ENCODE data around the gene TLN1.

Gene TLN1, protein sequence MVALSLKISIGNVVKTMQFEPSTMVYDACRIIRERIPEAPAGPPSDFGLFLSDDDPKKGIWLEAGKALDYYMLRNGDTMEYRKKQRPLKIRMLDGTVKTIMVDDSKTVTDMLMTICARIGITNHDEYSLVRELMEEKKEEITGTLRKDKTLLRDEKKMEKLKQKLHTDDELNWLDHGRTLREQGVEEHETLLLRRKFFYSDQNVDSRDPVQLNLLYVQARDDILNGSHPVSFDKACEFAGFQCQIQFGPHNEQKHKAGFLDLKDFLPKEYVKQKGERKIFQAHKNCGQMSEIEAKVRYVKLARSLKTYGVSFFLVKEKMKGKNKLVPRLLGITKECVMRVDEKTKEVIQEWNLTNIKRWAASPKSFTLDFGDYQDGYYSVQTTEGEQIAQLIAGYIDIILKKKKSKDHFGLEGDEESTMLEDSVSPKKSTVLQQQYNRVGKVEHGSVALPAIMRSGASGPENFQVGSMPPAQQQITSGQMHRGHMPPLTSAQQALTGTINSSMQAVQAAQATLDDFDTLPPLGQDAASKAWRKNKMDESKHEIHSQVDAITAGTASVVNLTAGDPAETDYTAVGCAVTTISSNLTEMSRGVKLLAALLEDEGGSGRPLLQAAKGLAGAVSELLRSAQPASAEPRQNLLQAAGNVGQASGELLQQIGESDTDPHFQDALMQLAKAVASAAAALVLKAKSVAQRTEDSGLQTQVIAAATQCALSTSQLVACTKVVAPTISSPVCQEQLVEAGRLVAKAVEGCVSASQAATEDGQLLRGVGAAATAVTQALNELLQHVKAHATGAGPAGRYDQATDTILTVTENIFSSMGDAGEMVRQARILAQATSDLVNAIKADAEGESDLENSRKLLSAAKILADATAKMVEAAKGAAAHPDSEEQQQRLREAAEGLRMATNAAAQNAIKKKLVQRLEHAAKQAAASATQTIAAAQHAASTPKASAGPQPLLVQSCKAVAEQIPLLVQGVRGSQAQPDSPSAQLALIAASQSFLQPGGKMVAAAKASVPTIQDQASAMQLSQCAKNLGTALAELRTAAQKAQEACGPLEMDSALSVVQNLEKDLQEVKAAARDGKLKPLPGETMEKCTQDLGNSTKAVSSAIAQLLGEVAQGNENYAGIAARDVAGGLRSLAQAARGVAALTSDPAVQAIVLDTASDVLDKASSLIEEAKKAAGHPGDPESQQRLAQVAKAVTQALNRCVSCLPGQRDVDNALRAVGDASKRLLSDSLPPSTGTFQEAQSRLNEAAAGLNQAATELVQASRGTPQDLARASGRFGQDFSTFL (N-terminal part only)

DNA sequence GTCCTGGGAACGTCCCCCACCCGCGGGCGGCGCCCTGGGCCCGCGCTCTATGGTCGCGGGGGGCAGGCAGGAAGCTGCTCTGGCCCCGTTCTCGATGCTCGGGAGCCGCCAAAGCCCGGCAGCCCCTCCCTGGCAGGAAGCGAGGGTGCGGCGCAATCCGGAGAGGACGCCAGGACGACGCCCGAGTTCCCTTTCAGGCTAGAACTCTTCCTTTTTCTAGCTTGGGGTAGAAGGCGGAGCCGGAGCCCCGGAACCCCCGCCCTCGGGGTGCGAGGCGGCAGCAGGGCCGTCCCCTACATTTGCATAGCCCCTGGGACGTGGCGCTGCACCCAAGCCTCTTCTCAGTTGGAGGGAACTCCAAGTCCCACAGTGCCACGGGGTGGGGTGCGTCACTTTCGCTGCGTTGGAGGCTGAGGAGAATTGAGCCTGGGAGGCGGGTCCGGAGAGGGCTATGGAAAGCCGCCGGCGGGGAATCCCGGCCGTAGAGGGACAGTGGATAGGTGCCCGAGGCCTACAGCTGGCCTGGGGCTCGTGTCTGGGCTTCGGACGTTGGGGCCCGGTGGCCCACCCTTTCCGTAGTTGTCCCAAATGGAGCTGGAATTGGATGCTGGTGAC, at the start of gene TLN1, which contains the start of gene CREB3:
Gene TLN1 (minus strand): TSS at position 11 of the 615 bp plus-strand sequence. CDS start 6,501 bp downstream, outside the sequence.
Gene CREB3 (plus strand): TSS at position 482 of the 615 bp plus-strand sequence. CDS start 107 bp downstream, at position 589.
- peak; percentile 94 to 96 for DNase-seq (ENCODE audit: low read depth in 2 of 2)

DNA sequence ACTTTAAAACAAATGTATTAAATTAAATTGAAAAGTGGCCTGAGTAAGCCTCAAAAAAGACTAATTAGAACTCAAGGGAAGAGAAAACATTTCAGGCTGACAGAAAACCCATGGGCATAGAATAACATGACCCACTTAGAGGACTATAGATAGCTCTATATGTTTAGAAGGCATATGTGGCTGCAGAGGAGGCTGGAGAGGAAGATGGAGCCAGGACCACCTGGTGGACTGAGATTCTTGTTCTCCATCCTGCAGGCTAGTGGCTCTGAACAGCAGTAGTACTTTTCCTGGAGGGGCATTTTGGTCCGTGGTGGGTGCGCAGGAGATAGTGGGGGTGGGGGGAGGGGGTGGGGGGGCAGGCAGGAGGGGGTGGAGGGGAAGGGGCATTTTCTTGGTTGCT, 49.1 kb upstream of the TLN1 start:
- DNase-seq (ENCODE audit: low read depth in 2 of 2), result no peak

DNA sequence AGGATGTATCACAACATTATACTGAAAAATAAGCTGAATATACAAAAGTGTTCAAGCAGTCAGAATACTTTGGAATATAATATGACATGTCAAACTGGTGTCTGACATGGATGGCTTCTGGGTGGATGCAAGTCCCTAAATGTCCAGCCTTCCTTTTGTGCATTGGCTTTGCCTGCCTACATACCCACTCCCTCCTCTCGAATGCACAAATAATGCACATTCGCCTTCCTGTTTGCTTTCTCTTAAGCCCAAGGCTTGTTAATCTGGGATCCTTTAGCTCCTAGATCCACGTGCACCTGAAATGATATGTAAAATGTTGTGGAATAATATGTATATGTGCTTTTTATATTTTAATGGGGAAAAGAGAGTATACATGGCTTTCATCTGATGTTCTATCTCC, 46.5 kb upstream of the TLN1 start:
- DNase-seq (ENCODE audit: low read depth in 2 of 2), result no peak

DNA sequence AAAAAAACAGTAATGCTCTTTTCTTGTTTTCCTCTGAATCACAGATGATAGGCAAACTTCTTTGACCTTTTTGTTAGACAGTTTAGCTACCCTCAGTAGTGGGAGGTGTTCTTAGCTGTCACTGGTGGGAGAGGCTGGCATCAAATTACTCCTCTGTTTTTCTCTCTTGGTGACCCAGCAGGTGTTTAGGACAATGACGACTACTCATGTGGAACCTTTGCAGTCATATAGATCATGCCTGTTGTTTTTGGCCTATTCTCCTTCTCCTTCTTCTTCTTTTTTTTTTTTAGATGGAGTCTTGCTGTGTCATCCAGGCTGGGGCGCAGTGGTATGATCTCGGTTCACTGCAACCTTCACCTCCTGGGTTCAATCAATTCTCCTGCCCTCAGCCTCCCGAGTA, 44.0 kb upstream of the TLN1 start:
- no peak for DNase-seq (ENCODE audit: low read depth in 2 of 2)

DNA sequence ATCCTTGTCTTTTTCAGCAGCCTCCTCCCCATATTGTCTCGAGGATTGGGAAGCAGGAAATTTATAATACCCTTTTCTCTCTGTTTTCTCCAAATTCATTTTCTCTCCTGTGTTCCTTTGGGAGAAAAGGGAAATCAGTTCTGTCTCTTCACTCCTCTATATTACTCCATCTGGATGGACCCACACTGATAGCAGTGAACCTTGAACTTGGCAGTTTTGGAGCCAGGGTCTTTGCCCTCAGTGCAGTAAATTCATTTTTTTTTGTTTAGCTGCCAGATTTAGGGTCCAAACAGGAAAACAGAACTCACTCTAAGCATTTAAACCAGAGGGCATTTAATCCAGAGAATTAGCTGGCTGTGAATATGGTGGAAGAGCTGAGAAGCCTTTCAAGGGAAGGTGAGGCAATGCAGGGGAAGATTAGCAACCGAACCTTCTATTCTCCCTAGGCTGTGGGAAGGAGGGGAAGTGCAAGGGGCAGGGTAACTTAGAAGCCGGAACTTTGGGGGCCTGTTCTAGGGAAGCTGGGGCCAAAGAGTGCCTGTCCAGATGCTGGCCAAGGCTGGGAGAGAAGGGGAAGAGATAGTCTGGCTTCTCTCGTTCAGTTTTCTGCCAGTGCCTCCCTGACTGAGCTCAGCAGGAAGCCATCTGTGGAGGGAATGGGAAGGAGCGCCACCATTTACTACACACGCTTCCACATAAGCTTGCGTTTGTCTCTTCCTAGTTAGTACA, 43.1 kb upstream of the TLN1 start:
- no peak for DNase-seq (ENCODE audit: low read depth in 2 of 2)

DNA sequence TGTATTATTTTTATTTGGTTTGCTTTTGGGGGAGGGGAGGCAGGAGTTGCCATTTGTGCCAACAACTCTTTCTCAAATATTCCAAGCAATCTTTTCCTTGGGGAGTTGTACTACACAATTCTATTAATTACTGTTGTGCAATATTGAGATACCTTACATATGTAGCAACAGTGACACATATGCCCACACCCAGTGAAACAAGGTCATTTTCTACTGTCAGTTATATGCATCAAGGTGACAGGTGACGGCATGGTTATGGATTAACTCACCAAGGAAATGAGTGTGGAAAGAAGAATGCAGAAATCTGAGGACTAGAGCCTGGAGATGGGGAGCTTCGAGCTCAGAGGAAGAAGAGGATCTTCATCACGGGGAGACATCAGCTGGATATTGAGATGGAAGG, 39.9 kb upstream of the TLN1 start:
- DNase-seq (ENCODE audit: low read depth in 2 of 2), result no peak

DNA sequence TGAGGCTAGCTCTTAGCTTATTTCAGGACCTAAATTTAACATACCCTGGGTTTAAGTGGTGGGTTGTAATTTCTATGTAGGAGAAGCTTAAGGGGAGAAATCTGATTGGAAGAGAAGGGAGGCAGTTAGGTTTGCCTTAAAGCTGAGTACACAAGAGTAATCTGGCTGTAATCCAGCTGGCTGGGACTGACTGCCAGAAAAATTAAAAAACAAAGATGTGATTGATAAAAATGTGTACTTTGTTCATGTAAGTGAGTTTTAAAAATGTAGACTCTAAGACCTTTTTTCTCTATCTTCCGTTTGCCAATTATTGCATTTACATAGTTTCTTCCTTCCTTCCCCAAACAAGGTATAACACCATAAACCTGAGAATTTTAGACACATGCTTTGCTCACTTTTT, 39.5 kb upstream of the TLN1 start:
- DNase-seq (ENCODE audit: low read depth in 2 of 2), result no peak

DNA sequence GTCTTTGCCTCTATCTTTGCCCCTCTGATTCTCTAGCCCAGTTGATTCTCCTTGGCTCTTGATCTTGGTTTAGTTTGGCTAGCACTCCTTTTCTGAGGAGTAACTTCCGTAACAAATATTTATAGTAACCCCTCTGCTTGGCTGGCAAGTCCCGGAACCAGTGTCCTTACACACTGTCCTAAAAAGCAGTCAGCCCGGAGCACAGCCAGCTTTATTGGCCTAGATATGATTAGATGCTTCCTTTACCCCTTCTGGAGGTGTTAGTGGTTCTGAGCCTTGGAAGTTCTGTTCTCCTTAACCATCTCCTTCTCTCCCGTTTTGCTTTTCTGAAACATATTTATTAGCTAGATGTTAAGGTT, 39.1 kb upstream of the TLN1 start:
- DNase-seq (ENCODE audit: low read depth in 2 of 2), result no peak

DNA sequence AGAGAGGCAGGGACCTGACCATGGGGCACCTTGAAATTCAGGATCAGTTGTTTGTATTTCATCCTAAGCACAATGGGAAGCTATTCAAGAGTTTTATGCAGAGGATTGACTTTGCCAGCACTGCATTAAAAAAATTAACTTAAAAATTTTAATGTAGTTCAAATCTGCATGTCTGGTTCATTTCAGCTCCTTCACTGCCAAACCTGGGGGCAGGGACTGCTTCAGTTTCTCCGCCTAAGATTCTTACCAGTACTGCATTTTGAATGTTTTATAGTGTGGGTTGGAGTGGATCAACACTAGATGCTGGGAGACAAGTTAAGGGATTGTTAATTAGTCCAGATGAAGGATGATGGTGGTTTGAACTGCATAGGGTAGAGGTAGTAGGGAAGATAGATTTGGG, 37.8 kb upstream of the TLN1 start:
- no peak for DNase-seq (ENCODE audit: low read depth in 2 of 2)

DNA sequence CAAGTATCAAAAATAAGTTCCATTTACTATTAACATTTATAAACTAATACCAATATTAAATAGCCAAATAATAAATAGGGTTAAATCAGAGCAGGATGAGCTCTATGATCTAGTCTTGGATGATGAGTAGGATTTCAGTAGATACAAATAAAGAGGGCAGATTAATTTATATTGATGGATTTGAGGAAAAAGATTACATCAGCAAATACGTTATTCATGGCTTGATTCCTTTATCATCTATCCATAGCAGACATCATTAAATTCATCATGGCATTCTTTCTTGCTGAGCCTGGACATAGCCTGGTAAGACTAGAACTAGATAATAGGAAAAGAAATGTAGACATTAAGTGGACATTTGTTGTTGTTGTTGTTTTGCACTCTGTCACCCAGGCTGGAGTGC, 35.5 kb upstream of the TLN1 start:
- no peak for DNase-seq (ENCODE audit: low read depth in 2 of 2)

DNA sequence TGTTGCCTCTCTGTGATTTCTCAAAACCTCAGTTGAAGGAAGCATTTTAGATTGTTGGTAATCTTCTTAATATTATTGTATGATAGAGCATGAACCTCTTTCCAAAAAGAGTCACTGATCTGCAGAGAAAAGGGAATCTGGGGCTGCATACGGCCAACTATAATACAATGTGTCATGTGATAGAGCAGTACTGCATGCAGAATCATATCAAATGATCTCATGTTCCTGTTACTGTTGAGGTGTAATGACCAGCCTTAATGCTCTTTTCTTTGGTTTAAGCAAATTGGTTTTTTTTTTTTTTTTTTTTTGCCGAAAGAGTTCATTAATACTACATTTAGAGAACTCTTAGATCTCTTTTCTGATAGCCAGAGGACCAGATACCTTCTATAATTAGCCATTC, 35.0 kb upstream of the TLN1 start:
- DNase-seq (ENCODE audit: low read depth in 2 of 2), result no peak

DNA sequence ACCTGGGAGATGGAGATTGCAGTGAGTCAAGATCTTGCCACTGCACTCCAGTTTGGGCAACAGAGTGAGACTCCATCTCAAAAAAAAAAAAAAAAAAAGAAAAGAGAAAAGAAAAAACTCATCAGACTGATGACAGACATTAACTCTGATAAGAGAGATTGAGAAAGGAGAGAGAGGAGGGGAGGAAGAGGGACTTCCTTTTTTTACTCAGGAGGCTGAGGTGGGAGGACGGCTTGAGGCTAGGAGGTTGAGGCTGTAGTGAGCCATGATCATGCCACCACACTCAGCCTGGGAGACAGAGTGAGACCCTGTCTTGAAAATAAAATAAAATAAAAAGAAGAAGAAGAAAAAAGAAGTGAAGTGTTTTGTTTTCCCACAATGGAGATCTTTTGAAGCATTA, 31.8 kb upstream of the TLN1 start:
- no peak for DNase-seq (ENCODE audit: low read depth in 2 of 2)

DNA sequence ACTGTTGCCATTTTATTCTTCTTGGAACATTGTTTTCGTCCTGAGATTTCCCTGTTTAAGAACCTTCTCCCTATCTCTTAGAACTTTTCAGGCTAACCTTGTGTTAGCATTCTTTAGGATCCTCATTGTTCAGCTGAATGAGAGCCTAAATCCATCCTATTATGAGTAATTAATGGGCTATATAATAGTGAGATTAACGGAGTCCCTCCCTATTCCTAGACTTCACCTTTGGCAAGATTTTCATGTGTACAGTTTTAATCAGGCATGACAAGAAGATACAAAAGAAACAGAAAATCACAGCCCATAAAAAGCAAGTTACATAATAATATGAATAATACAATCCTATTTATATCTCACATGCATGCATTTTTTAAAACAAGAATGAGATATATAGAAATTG, 31.2 kb upstream of the TLN1 start:
- DNase-seq (ENCODE audit: low read depth in 2 of 2), result no peak

DNA sequence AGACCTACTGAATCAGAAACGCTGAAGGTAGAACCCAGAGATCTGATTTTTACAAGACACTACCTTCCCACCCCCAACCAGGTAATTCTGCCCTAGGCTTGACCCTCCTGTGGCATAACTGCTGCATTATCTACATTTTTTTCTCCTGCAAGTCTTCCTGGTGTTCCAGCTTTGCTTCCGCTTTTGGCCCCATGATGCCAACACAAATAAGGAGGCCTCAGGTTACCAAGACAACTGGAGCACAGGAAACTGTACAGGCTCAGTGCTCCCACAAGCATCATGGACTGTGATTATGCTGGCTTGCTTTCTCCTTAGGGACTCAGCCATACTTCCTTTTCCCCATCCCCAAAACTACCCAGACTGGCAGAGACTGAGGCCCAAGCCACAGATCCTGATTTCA, 28.7 kb upstream of the TLN1 start:
- DNase-seq (ENCODE audit: low read depth in 2 of 2), result no peak

DNA sequence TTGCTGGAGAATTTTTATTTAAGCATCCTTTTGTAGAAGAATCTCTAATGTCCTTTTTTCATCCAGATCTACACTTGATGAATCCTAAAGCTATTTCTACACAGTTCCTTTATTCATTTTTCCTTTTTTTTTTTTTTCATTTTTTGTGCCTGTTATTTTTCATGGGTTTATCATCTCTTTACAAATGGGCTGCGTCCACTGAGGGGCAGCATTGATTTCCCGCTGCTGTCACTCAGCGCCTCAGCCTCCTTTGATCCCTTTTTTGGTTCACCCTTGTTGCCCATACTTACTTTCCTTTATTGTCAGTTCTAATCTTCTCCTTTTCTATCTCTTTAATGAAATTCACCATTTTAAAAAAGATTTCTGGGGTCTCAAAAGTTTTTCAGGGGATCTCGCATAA, 27.8 kb upstream of the TLN1 start:
- no peak for DNase-seq (ENCODE audit: low read depth in 2 of 2)

DNA sequence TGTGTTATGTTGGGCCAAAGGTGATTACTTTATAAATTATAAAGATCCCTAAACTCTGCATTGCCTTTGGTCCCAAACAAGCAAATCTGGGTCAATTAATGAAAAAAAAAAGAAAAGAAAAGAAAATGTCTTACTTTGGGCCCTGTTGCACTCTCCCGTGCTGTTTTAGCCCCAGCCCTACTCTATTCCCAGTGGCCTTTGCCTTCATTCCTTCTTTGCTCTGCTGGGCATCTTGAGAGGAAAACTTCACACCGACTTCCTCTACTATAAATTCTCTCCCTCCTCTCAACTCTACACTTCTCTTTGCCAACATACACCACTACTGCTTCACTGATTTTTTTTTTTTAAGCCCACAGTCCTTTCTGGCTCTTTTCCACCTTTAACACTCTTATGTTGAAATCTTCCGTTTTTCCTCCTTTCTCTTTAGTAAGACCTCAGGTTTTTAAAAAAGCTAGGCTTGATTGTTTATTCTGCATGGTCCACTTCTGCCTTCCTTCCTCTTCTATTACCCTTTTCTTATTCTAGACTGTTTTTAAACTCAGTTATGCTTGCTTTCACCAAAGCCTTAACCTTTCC, 26.6 kb upstream of the TLN1 start:
- no peak for DNase-seq (ENCODE audit: low read depth in 2 of 2)

DNA sequence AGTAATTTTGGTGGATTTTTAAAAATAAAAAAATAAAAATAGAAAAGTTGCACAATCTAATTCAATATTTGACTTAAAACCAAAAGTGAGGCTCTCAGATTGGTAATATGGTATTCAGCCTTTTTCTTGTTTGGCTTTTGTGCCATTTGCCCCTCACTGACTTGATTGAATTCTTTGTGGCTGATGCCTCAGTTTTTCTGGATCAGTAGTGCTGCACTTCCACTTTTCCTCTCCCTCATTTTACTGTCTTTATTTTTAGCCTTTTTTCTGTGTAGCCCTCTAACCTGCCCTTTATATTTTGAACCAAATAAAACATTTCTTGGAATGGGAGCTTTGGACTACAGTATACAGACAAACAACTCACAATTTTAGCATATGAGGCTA, 25.9 kb upstream of the TLN1 start:
- no peak for DNase-seq (ENCODE audit: low read depth in 2 of 2)

DNA sequence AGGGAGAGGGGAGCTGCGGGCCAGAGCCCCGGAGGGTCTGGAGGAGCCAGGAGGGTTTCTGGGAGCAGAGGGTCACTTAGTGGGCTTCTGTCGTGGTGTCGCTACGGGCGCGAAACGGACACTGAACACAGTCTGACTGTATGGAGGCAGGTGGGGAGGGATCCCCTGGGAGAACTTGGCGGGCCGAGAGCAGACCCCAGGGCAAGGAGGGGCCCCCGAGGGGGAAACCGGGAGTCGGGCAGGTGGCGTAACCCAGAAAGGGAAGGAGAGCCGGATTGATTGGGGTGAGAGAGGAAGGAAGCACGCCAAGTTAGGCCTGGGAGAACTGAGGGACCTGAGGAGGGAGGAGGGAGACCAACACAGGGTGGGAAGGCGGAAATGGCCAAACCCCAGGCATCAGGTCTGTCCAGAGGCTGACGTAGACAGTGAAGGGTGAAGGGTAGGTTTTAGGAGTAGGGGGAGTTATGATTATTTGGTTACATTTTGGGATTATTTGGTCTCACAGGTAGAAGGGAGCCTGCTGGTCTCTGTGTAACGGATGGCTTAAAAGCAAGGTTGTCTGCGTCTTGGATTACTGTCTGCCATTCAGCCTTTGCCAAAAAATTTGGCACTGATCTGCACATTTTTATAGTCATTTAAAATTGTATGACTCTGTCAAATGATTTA, 25.4 kb upstream of the TLN1 start:
- DNase-seq (ENCODE audit: low read depth in 2 of 2), result peak in 1 of 2 donors; percentile 19

DNA sequence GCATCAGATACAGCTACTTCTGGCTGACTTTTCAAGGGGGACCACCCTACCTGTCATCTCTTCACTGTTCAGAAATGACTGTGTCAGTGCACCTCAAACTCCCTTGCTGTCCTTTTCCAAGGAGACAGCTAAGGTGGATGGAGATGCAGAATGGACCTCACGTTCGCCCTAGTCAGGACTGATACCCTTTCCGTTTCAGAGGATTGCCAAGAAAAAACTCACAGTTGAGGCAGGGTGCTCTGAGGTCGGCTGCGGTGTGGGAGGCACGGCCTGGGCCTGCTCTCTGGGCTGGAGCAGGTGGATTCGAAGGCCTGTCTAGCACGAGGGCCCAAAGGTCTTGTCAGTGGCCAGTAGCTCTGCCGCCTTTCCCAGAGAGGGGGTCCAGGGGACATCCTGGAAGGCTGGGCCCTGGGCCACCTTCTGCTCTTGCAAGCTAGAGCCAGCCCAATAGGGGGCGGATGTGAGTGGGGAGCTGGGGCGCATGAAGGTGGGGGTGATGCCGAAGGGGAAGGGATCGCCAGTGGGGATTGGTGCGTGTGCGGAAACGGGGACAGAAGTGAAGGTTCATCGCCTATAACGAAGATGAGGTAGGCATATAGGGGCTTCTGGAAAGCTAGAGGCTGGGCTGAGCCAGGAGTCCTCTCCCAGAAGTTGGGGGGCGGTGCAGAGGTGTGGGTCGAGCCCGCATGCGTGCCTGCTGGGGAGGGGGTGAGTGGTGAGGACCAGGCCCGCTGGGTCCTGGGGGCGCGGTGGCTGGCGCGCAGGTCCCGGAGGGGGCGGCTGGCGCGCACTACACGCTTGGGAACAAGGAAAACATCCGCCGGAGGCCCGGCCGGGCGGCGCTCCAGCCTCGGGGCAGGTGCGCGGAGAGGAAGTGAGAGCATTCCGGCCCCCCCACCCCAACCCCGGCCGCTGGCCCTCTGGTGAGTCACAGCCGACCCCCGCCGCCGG, 24.6 kb upstream of the TLN1 start:
- DNase-seq (ENCODE audit: low read depth in 2 of 2), result peak; percentile 75 to 77
